Subcutaneous adipose tissue (tissue), 4 donors: Measurements from ENCODE around the gene NEU2. TPM values are rescaled to one million over a fixed set of nuclear protein-coding genes. Genes with fewer than 3 reads are reported as not detected.

Source experiments
- CTCF ChIP-seq: fragments of 450-650 bp; IDR thresholded peaks from one replicate; pipeline ENCODE4 v1.5.1; 2016; ENCODE audit warnings: low read depth, mild to moderate bottlenecking, control low read depth, antibody characterized with exemption, moderate library complexity
- total RNA-seq, 4 donors: library from RNA; depleted of rRNA; stranded (reverse); fragments of >200 nt; gene quantifications; one replicate each; pipeline ENCODE4 v1.1.0, GENCODE V29; 2016

The NEU2 gene
- total RNA-seq, 4 donors from 2014 or later, result not detected

DNA sequence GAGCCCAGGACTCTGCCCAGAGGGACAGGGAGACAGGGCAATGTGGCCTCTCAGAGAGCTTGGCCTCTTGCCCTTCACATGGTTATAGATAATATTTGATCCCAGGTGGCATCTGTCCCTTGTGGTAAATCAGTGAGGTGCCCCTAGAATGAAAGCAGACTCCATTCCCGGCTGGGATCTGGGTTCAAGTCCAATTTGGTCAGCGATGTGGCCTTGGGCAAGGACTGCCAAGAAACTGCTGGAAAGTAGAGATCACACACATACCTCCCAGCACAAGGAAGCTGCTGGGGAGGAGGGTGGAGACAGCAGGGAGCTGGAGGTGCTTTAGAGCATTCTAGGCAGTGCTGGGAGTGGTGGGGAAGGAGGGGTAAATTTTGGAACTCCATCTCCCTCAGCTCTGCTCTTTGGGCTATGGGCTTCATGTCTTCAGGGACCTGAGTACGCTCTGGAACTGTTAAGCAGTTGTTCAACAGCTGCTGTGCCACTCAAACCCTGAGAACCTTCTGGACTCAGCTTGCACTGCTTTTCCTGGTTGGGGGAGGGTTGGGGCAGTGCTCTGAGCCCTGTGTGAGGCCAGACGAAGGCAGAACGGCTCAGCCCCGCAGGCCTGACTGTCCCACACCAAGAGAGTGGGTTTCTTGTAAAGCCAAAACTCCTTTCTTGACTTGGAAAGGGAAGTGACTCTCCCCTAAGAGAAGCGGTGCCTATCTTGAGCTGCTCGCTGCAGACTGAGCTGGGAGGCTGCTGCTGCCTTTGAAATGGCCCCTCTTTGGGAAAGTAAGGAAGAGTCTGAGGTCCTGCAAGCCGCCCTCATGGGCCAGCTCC lies 50.7 kb downstream of the NEU2 start:
- TF ChIP-seq CTCF, result no peak

GRCh38 chr2:233083782-233084181 lies 51.3 kb downstream of the NEU2 start:
- no peak for TF ChIP-seq CTCF

- no peak for TF ChIP-seq CTCF
Observed at GRCh38 chr2:233084488-233084887, 52.0 kb downstream of the NEU2 start.

Other genes starting within 250 kb of the NEU2 start
- gene SNORC, start 162.4 kb upstream of the NEU2 start, total RNA-seq, result under 1 TPM in 3 of 4 donors, not detected in 1; 0.17 to 0.57 (median 0.49) TPM
- gene NGEF, start 19.4 kb upstream of the NEU2 start, total RNA-seq, result 1 to 10 TPM in 1 of 4 donors, under 1 TPM in 2, not detected in 1; 0.16 to 1.3 (median 0.17) TPM
- gene INPP5D, start 27.7 kb downstream of the NEU2 start, total RNA-seq, result 10 to 100 TPM; 26.6 to 40.6 (median 27.0) TPM
- gene ATG16L1, start 219.0 kb downstream of the NEU2 start, total RNA-seq, result 10 to 100 TPM; 16.1 to 31.8 (median 19.7) TPM